HG02884 (cell line): ENCODE data around the gene IRAK2.
"Not testable (repeated sequence)": the region's sequence is repeated elsewhere in the genome, so short reads cannot be mapped to it uniquely, and the experiment has no call there.

ENCODE experiments used
- ATAC-seq: cut with Tn5 transposase; IDR thresholded peaks from one replicate; pipeline ENCODE4 v1.9.1; 2021; ENCODE audit warnings: mild to moderate bottlenecking, moderate library complexity; ENCODE audit not compliant: unreplicated experiment

The IRAK2 gene

GRCh38 chr3:10248984-10249748 is 84.4 kb downstream of the IRAK2 start:
- ATAC-seq: no peak

GRCh38 chr3:10249833-10250232 is 85.1 kb downstream of the IRAK2 start:
- ATAC-seq: no peak

- no peak for ATAC-seq
Measured at GRCh38 chr3:10251006-10251405, 86.3 kb downstream of the IRAK2 start.

- ATAC-seq: no peak
Measured at GRCh38 chr3:10253731-10254130, 89.0 kb downstream of the IRAK2 start.

- no peak for ATAC-seq
Measured at GRCh38 chr3:10255835-10256234, 91.1 kb downstream of the IRAK2 start.

- no peak for ATAC-seq
Measured at GRCh38 chr3:10259036-10259435, 94.3 kb downstream of the IRAK2 start.

GRCh38 chr3:10259798-10260197 is 95.1 kb downstream of the IRAK2 start:
- ATAC-seq: no peak

GRCh38 chr3:10260211-10260701 is 95.5 kb downstream of the IRAK2 start:
- no peak for ATAC-seq

- no peak for ATAC-seq
Measured at GRCh38 chr3:10262027-10262426, 97.3 kb downstream of the IRAK2 start.

GRCh38 chr3:10263646-10264363 is 99.1 kb downstream of the IRAK2 start:
- no peak for ATAC-seq

GRCh38 chr3:10265833-10266232 is 101.1 kb downstream of the IRAK2 start:
- ATAC-seq: no peak

GRCh38 chr3:10266936-10267335 is 102.2 kb downstream of the IRAK2 start:
- not testable (repeated sequence) for ATAC-seq

GRCh38 chr3:10268116-10268515 is 103.4 kb downstream of the IRAK2 start:
- ATAC-seq: no peak

GRCh38 chr3:10268930-10269329 is 104.2 kb downstream of the IRAK2 start:
- no peak for ATAC-seq

- no peak for ATAC-seq
Measured at GRCh38 chr3:10269443-10269842, 104.7 kb downstream of the IRAK2 start.

GRCh38 chr3:10272476-10272875 is 107.8 kb downstream of the IRAK2 start:
- ATAC-seq: not testable (repeated sequence)

GRCh38 chr3:10272977-10273376 is 108.3 kb downstream of the IRAK2 start:
- no peak for ATAC-seq

GRCh38 chr3:10273702-10274305 is 109.1 kb downstream of the IRAK2 start:
- ATAC-seq: no peak

GRCh38 chr3:10274601-10275000 is 109.9 kb downstream of the IRAK2 start:
- no peak for ATAC-seq

GRCh38 chr3:10277115-10277625 is 112.5 kb downstream of the IRAK2 start:
- ATAC-seq: no peak

- ATAC-seq: no peak
Measured at GRCh38 chr3:10278501-10278900, 113.8 kb downstream of the IRAK2 start.
